HEK293 (cell line): ENCODE results near the gene GATM.

Source experiments
- CTCF ChIA-PET: fragments of 350-600 bp; formaldehyde crosslinking; extraction: SDS; loops from one replicate; lab custom pipeline; 2021; ENCODE audit warnings: antibody characterized with exemption; lab: Yijun Ruan, JAX
- POLR2A ChIA-PET: fragments of 300-600 bp; formaldehyde crosslinking; extraction: SDS; loops from one replicate; lab custom pipeline; 2020; ENCODE audit warnings: antibody characterized with exemption, inconsistent platforms; lab: Yijun Ruan, JAX
- H3K27ac ChIP-seq: fragments of 200-500 bp; sonication (Bioruptor generic); 2 replicates; pipeline ENCODE4 v1.5.1; 2014; ENCODE audit warnings: low read depth, low read length, control low read depth, inconsistent platforms; ENCODE audit errors: extremely low read depth
- H3K36me3 ChIP-seq, 2 experiments: fragments of 200-500 bp in 1 of 2; sonication (Bioruptor generic) in 1 of 2; 1 replicate in 1 of 2; 2 replicates in 1 of 2; pipeline ENCODE4 v1.5.1; 2014 to 2017; ENCODE audit warnings: inconsistent platforms in 2 of 2, low read length in 2 of 2; ENCODE audit not compliant: control insufficient read depth in 2 of 2, insufficient read depth in 1 of 2
- H3K4me1 ChIP-seq: fragments of 200-500 bp; sonication (Bioruptor generic); 2 replicates; pipeline ENCODE4 v1.5.1; 2014; ENCODE audit warnings: mild to moderate bottlenecking, low read length, inconsistent platforms; ENCODE audit not compliant: control insufficient read depth, insufficient read depth
- H3K4me3 ChIP-seq: 2 replicates; pipeline ENCODE4 v1.5.1; 2011; ENCODE audit warnings: low read depth, mild to moderate bottlenecking, control low read depth, low read length, moderate library complexity
- H3K9me3 ChIP-seq: fragments of 200-500 bp; sonication (Bioruptor generic); 2 replicates; pipeline ENCODE4 v1.5.1; 2014; ENCODE audit warnings: low read depth, low read length, inconsistent platforms; ENCODE audit not compliant: control insufficient read depth, insufficient read depth
- AEBP2 ChIP-seq: fragments of 450-650 bp; formaldehyde crosslinking; IDR thresholded peaks from 2 replicates; pipeline ENCODE4 v1.5.1; 2016; ENCODE audit warnings: missing biosample characterization, missing genetic modification characterization, borderline replicate concordance
- RBAK ChIP-seq: fragments of 450-650 bp; formaldehyde crosslinking; IDR thresholded peaks from 2 replicates; pipeline ENCODE4 v1.5.1; 2016; ENCODE audit warnings: missing biosample characterization, missing genetic modification characterization
- ZBTB44 ChIP-seq: fragments of 450-650 bp; IDR thresholded peaks from 2 replicates; pipeline ENCODE4 v1.5.1; 2018; ENCODE audit warnings: missing biosample characterization, mild to moderate bottlenecking, missing genetic modification characterization
- ZNF214 ChIP-seq: fragments of 450-650 bp; formaldehyde crosslinking; IDR thresholded peaks from 2 replicates; pipeline ENCODE4 v1.5.1; 2017; ENCODE audit warnings: missing biosample characterization, mild to moderate bottlenecking, missing genetic modification characterization, borderline replicate concordance
- ZNF221 ChIP-seq: fragments of 450-650 bp; formaldehyde crosslinking; IDR thresholded peaks from 2 replicates; pipeline ENCODE4 v1.5.1; 2017; ENCODE audit warnings: missing biosample characterization, missing genetic modification characterization, borderline replicate concordance
- ZNF266 ChIP-seq: fragments of 450-650 bp; formaldehyde crosslinking; IDR thresholded peaks from 2 replicates; pipeline ENCODE4 v1.5.1; 2016; ENCODE audit warnings: missing biosample characterization, missing genetic modification characterization, low read depth
- ZNF280C ChIP-seq: fragments of 450-650 bp; formaldehyde crosslinking; IDR thresholded peaks from 2 replicates; pipeline ENCODE4 v1.5.1; 2016; ENCODE audit warnings: missing biosample characterization, missing genetic modification characterization
- ZNF302 ChIP-seq: fragments of 450-650 bp; formaldehyde crosslinking; IDR thresholded peaks from 2 replicates; pipeline ENCODE4 v1.5.1; 2016; ENCODE audit warnings: missing biosample characterization, missing genetic modification characterization, low read depth
- ZNF394 ChIP-seq: fragments of 450-650 bp; formaldehyde crosslinking; IDR thresholded peaks from 2 replicates; pipeline ENCODE4 v1.5.1; 2016; ENCODE audit warnings: missing biosample characterization, missing genetic modification characterization, mild to moderate bottlenecking, moderate library complexity, borderline replicate concordance
- ZNF48 ChIP-seq: fragments of 450-650 bp; formaldehyde crosslinking; IDR thresholded peaks from 2 replicates; pipeline ENCODE4 v1.5.1; 2016; ENCODE audit warnings: missing biosample characterization, missing genetic modification characterization
- ZNF549 ChIP-seq: fragments of 450-650 bp; IDR thresholded peaks from 2 replicates; pipeline ENCODE4 v1.5.1; 2018; ENCODE audit warnings: missing biosample characterization, missing genetic modification characterization, mild to moderate bottlenecking, inconsistent platforms, moderate library complexity
- ZNF621 ChIP-seq: fragments of 450-650 bp; formaldehyde crosslinking; IDR thresholded peaks from 2 replicates; pipeline ENCODE4 v1.5.1; 2017; ENCODE audit warnings: missing biosample characterization, missing genetic modification characterization
- ZNF639 ChIP-seq: fragments of 450-650 bp; formaldehyde crosslinking; IDR thresholded peaks from 2 replicates; pipeline ENCODE4 v1.5.1; 2016; ENCODE audit warnings: missing biosample characterization, missing genetic modification characterization
- ZNF645 ChIP-seq: fragments of 450-650 bp; formaldehyde crosslinking; IDR thresholded peaks from 2 replicates; pipeline ENCODE4; 2016; ENCODE audit warnings: missing biosample characterization, missing genetic modification characterization
- ZNF837 ChIP-seq: fragments of 450-650 bp; formaldehyde crosslinking; IDR thresholded peaks from 2 replicates; pipeline ENCODE4 v1.5.1; 2016; ENCODE audit warnings: missing biosample characterization, missing genetic modification characterization
- ZXDB ChIP-seq: fragments of 450-650 bp; formaldehyde crosslinking; IDR thresholded peaks from 2 replicates; pipeline ENCODE4 v1.5.1; 2016; ENCODE audit warnings: missing biosample characterization, missing genetic modification characterization

GATM gene

GRCh38 chr15:45378913-45379262 is 544 bp upstream of the GATM start (continued):
- no peak for TF ChIP-seq ZNF280C (tag by site-specific recombination)
- TF ChIP-seq, all 188 proteins: peak for 0

- CTCF ChIA-PET: interaction anchor here (0.7 to 1.0 kb wide), 2 partner anchors 15 to 173 kb away, joined by 3 to 7 read pairs; no protein-coding TSS in a partner anchor
- Histone ChIP-seq H3K4me1 (no peaks in the 10 kb centered on the region; the same call in 1 of the 2 replicates), H3K36me3 (no peaks in the 10 kb centered on the region), H3K27ac (peak overlapping the region; percentile 22; the same call in 1 of the 2 replicates), H3K9me3 (no peaks in the 10 kb centered on the region), H3K4me3 (peak overlapping the region; percentile 22)
- POLR2A ChIA-PET: interaction anchor here (0.7 kb wide), 1 partner anchor 24 kb away, joined by 3 read pairs; a partner anchor contains a TSS
- no peak for TF ChIP-seq ZNF837
- no peak for TF ChIP-seq ZNF394
- TF ChIP-seq ZNF645: no peak
- no peak for TF ChIP-seq ZNF639
- no peak for TF ChIP-seq ZNF621 (tag by site-specific recombination)
- no peak for TF ChIP-seq ZXDB (tag by site-specific recombination)
- TF ChIP-seq ZNF214 (tag by site-specific recombination): no peak
- TF ChIP-seq ZNF48 (tag by site-specific recombination): no peak
- no peak for TF ChIP-seq AEBP2
- TF ChIP-seq RBAK (tag by site-specific recombination): no peak
- TF ChIP-seq ZBTB44 (tag by site-specific recombination): no peak
- TF ChIP-seq ZNF266 (tag by site-specific recombination): no peak
- TF ChIP-seq ZNF549 (tag by site-specific recombination): no peak
- no peak for TF ChIP-seq ZNF221 (tag by site-specific recombination)
- no peak for TF ChIP-seq ZNF302 (tag by site-specific recombination)
Observed at GRCh38 chr15:45377609-45378148, 665 bp downstream of the GATM start.
